ENCODE measurements around the gene HSP90B1. TPM values are rescaled to one million over a fixed set of nuclear protein-coding genes. Genes with fewer than 3 reads are reported as not detected.

Gene HSP90B1
- total and polyA plus RNA-seq, 9 of the 15 experiments (the other 6 are each of a cell fraction or from before 2014, with no cell fraction given) = 196 to 719 (median 557) TPM

GRCh38 chr12:103930787-103931735 is 851 bp downstream of the HSP90B1 start (continued):
- TF ChIP-seq ZNF639 (CRISPR knock-in tag; conservative IDR thresholded peaks at IDR 0.05 in 1 of 2, IDR thresholded peaks at IDR 0.05 in 1 of 2) (0 out of 4 replicates have a peak, but pooled peaks of 1 of the 2 experiments have one; percentile 15), HMGXB4 (CRISPR knock-in tag; IDR thresholded peaks at IDR 0.05) (0 out of 2 replicates have a peak, but pooled peaks have one; percentile 27), ZNF311 (CRISPR knock-in tag; IDR thresholded peaks at IDR 0.05) (no peak), CTBP1 (IDR thresholded peaks at IDR 0.05; ENCODE audit: borderline replicate concordance) (no peak), PHF20 (IDR thresholded peaks at IDR 0.05; ENCODE audit: partially characterized antibody) (no peak), CEBPG (CRISPR knock-in tag; IDR thresholded peaks at IDR 0.05) (no peak), CEBPG (tag; conservative IDR thresholded peaks at IDR 0.05 in 1 of 2, IDR thresholded peaks at IDR 0.05 in 1 of 2) (no peak), RBFOX2 (IDR thresholded peaks at IDR 0.05; ENCODE audit: low read depth, low read length) (peak; percentile 88), LEF1 (IDR thresholded peaks at IDR 0.05) (no peak), HNRNPL (IDR thresholded peaks at IDR 0.05; ENCODE audit: low read depth, low read length) (no peak), NKRF (IDR thresholded peaks at IDR 0.05; ENCODE audit: borderline replicate concordance) (peak; percentile 35), NR2C2 (CRISPR knock-in tag; IDR thresholded peaks at IDR 0.05) (peak; percentile 36), NR2C2 (tag; IDR thresholded peaks at IDR 0.05) (no peak), LARP7 (IDR thresholded peaks at IDR 0.05) (no peak), MCM7 (IDR thresholded peaks at IDR 0.05) (no peak), TEAD4 (IDR thresholded peaks at IDR 0.05; ENCODE audit: low read length) (peak; percentile 25; the same call in 1 of the 2 replicates), TEAD4 (CRISPR knock-in tag; IDR thresholded peaks at IDR 0.05; ENCODE audit: borderline replicate concordance) (no peak), ZNF592 (IDR thresholded peaks at IDR 0.05) (0 out of 2 replicates have a peak, but pooled peaks have one; percentile 37)

Measured in K562 (cell line).